HG03571 (cell line): Measurements from ENCODE around the gene PHF23.

ENCODE experiments used
- ATAC-seq: cut with Tn5 transposase; IDR thresholded peaks from one replicate; pipeline ENCODE4 v1.9.1; 2021; ENCODE audit not compliant: unreplicated experiment

The PHF23 gene

DNA sequence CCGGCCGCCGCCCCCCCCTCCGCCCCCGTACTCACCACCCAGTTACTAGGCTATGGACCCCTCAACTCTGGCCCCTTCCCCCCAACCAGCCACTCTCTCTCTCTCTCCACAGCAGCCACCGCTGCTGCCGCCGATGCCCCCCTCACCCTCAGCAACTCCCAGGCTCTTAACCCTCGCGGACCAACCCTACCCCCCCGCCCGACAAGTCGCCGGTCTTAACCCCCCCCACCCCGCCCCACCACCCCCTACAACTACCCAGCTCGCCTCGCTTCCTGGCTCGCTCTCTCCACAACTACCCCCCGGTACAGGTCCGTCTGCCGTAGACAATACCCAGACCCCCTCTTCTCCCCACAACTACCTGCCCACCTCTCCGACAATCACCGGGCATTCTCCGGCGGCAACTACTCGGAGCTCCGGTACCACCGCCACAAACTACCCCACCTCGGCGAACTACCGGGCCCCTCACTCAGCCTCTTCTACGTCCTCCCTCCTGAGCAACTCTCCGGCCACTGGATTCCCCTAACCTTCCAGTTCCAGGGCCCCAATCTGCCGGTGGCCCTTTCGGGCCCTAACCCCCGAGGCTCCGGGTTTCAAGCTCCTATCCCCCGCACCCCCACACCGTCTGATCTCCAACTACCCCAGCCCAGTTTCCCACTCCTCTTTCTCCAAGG, 702 bp downstream of the PHF23 start:
- ATAC-seq, result no peak

DNA sequence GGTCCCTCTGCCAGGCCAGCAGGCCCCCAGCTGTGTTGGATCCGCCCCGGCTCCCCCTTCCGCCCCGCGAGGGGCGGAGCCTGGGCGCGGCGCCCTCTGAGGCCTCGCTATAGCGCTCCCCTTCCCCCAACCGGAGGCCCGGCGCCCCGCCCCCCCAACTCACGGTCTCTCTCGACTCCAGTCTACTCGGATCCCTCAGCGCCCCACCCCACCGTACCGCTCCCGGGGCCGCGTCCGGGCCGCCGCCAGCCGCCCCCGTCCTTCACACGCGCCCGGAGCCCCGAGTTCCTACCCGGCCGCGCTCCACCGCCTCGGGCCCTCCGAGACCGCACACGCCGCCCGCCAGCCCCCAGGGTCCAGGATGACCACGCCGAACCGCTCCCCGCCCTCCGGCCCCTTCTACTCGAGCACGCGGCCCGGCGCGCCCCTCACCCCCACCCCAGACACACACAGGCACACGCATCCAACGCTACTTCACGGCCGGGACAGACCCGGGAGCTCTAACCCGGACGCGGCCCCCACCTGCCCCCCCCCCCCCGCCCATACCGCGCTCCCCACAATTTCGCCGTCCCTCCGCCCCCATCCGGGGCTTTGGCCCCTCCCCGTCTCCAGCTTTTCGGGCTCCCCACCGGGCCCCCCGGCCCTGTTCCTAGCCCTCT, 1.4 kb downstream of the PHF23 start:
- ATAC-seq, result no peak

DNA sequence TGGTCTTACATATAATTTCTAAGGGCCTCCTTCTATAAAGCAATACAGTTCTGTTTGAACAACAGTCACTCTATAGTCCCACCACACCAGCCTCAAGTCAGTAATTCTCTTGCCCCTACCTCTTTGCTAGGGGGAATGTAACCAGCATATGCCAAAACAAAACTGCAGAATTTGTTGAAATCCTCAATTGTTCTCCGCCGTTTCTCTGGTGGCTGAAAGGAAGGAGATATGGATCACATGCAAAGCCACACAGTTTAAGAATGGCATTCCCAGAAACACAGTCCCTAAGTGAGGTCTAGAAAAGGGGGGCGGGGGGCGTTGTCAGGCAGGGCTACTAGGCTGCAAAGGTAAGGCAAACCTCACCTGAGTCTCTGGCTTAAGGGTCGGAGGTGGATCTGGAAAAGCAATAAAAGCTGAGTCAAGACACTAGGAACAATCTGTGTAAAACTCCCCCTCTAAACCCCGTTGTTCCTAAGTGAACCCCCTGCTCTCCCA, 1.9 kb downstream of the PHF23 start:
- no peak for ATAC-seq

DNA sequence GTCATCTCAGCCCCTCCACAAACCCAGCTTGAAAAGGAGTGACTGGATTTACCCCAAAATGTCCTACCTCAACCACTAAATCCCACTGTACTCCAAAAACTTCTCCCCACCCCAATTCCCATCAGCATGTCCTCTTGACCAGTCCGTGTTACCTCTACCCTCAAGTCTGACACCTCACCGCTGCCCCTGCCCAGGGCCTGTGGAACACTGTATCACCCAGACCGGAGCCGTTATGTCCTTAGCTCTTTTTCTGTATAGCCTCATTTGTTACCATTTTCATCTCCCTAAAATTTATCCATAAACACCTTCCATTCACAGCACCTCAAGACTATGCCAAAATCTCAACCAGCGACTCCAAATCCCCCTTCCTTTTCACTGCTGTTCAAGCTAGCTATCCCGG, 2.4 kb downstream of the PHF23 start:
- ATAC-seq, result no peak

DNA sequence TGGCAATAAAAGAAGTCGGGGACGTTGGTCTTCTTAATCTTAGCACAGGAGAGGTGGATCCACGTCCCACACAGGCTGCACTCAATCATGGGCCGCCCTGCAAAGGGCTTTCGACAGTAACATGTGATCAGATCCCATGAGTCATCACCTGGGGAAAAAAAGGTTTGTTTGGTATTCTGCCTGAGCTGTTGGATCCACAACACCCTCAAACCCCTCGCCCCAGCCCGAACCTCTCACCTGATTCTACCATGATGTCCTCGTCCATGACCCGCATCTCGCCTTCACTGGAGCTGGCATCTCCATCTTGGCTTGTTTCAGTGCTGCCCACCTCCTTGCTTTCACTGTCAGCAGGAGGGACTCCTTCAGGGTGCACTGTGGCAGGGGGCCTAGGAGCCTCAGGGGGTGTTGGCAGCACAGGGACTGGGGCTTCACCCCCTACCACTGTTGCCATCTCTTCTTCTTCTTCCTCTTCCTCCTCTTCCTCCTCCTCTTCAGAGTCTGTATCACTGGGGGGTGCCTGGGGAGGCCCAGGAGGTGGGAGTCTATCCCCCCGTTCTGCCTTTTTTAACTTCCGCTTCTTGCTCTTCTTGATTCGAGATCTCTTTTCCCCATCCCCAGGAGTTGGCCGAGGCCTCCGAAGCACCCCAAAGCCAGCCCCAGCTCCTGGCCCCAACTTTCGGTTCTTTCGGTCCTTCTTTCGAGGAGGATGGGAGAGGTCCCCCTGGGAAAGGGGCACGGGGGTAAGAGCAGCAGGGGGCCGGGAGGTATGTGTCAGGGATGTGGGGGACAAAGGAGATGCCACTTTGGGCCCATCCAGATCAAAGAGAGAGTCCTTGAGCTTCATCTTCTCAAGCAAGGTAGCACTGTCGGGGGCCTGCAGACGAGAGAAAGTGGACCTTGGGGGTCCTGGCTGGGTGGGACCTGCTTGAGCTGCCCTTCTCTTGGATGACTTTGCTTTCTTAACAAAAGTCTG, 3.3 kb downstream of the PHF23 start:
- ATAC-seq, result no peak

DNA sequence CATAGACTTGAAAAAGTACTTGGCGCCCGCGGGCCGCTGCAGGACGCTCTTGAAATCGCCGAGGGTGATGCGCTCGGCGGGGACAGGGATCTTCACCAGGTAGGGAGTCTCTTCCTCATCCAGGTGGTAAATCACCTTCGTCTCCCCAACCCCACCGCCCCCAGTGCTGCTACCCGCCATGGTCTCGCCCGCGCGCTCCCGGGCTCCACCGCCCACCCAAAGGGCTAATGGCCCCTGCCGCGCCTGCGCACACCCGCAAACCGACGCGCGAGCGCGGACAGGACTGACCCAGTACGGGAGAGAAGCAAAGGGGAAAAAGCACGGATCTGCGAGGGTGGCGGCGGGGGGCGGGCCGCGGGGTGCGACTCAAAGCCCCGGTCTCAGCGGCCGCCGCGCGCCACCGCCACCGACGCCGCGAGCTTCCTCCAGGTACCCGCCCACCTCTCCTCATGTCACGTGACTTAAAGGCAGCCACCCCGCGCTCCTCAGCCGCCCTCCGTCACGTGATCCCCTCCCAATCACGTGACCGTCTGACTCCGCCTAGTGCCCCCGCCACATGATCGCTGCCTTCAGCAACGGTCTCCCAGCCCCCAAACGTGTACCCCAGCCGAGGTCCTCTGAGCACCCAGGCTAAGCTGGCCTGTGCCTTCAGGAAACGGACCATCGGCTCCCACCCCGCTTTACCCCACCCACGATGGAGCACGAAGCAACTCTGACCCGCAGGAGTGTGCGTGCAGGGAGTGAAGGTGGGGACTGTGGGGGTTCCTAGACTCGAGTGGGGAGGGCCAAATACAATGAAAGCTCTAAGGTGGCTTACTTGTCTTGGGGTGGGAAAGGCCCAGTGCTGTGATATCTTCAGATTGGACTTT, 4.9 kb downstream of the PHF23 start, which contains the start of gene DVL2:
Gene DVL2, minus strand, starts transcription at position 435 of the 869 bp plus-strand sequence. Its CDS starts 255 bp downstream, at position 180.
- peak; percentile 43 for ATAC-seq

DNA sequence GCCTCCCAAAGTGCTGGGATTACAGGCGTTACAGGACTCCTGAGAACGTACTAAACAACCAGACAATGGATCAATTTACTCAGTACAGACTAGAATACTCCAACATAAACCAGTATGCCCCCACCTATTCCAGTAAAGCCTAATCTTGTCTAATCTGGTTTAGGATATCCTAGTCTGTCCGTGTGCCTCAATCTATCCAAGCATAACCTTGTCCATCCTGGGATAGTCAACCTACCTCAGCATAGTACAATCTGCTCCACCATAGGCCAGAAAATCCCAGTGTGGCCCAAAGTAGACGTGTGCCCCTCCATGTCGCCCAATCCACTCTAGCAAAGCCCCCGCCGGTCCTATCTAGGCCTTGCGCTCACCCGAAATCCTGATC, 5.6 kb downstream of the PHF23 start:
- ATAC-seq, result no peak

DNA sequence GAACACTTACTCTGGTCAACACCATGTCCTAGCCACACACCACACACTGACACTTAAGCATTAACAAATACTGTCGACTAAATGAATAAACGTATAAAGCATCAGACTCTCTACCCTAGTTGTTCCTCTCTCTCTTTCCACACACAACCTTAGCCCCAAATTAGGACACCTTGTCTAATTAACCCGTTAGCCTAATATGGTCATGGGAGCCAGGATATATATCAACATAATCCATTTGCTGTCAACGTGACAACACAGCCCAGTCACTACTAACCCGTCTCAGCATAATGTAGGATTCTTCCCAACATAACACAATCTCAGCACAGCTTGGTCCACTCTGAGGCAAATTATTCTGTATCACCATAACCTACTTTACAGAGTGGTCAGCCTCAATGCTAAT, 7.1 kb downstream of the PHF23 start:
- no peak for ATAC-seq

DNA sequence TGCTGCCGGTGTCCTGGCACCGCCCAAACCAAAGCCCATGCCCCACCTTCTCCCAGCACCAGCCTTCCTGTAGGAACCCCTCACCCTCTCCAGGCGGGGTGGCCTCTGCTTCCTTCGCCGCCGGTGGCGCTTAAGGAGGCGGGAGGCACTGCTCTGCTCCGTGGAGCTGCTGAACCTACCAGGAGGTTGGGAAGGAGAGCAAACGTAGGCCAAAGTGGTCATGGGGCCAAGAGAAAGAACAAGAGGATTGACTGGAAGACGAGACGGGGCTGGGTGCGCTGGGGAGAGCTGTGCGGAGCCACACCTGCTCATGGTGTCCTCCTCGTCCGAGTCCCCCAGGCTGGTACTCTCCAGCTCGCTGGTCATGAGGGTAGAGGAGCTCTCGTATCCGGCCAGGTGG, 9.8 kb downstream of the PHF23 start:
- no peak for ATAC-seq

DNA sequence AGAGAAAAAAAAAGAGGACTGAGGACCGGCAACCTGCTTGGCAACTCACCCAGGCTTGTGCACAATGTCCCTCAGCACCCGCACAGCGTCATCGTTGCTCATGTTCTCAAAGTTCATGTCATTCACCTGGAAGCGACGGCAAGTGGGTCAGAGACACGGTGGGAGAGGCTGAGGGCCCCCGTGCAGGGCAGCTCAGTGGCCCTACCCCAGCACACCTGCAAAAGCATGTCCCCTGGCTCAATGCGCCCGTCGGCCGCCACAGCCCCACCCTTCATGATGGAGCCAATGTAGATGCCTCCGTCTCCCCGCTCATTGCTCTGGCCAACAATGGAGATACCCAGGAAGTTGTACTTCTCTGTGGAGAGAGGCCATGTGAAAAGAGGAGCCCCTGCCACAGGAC, 10.3 kb downstream of the PHF23 start:
- ATAC-seq, result no peak

DNA sequence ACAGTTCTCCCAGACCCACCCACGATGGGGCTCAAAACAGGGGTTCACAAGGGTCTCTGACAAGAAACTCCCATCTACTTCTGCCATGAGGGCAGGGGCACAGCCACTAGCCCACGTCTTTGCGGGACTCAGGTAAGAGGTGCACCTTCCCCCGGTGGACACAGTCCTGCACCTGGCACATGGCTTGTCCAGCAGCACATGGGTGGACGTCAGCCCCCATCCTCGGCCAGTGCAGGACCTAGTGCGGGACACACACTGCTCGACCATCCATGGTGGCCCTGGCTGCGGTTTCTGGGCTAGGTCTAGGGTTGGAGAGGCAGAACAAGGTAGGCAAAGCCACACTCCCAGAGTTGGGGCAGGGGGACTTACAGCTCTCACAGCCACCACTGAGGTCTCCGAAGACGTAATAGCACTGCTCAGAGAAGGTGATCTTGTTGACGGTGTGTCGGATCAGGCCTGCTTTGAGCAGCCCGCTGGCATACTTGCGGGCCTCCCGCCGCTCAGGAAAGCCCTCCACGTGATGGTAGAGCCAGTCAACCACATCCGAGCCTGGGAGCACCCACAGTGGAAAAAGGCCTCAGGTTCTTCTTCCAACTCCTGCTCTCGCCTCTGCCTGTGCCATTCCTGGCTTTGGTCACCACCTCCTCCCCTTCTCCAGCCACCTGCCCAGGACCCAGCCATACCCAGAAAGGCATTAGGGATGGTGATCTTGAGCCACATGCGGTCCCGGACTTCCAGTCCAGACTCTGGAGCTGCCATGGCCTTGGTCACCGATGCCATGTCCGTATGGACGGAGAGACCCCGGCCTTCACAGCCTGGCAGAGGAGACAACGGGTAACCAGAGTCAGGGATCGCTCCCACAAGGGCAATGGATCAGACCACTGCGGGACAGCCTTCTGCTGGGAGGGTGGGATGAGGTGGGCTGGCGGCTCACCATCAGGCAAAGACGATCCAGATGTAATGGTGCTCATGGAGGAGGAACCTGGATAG, 12.2 kb downstream of the PHF23 start:
- no peak for ATAC-seq

DNA sequence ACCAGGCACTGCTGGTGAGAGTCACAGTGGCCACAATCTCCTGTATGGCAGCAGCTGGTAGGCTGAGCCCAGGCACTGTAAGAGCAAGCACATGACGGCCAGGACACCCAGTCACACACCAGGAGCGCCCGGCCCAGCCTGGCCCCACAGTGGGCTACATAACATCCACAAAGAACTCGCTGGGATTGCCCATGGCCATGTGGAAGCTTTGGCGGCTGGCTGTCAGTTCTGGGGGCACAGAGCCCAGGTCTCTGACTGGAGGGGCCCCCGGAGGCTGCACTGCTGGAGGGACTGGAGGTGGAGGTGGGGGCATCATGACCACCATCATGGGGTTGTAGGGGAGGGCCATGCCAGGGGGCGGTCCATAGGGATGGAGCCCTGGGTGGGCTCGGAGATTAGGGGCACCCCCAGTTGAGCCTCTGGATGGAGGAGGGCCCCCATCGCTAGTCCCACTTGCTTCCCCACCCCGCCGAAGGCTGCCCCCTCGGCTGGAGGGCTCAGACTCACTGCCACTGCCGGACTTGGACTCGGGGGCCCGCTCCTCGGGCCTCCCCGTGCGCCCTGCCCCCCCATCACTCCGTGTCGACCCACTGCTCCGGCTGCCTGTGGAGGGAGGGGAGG, 13.4 kb downstream of the PHF23 start:
- ATAC-seq, result no peak

DNA sequence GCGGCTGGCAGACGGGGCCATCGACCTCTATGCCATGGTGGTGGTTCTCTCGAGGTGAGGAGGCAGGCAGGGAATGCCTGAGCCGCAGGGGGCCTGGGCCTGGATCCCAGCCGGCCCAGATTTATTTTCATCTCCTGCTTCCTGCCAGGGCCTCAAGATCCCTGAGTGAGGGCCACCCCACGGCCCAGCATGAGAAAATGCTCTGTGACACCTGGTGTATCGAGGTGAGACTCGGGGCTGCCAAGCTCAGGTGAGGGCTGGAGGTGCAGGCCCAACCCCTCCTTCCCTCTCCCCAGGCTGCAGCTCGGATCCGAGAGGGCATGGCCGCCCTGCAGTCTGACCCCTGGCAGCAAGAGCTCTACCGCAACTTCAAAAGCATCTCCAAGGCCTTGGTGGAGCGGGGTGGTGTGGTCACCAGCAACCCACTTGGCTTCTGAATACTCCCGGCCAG, 14.6 kb downstream of the PHF23 start:
- ATAC-seq, result no peak

DNA sequence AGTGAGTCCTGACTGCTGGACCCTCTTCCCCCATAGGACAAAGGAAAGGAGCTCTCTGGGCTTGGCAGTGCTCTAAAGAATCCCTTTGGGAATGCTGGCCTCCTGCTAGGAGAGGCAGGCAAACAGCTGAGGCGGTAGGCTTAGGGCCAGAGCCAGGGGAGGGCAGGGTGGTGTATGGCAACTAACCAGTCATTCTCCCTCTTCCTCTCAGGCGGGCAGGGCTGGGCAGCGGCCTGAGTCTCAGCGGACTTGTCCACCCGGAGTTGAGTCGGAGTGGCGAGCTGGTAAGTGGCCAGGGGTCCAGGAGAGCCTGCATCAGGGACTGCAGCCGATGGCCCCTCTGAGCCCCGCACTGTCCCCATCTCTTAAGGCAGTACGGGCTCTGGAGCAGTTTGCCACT, 15.1 kb downstream of the PHF23 start:
- no peak for ATAC-seq

DNA sequence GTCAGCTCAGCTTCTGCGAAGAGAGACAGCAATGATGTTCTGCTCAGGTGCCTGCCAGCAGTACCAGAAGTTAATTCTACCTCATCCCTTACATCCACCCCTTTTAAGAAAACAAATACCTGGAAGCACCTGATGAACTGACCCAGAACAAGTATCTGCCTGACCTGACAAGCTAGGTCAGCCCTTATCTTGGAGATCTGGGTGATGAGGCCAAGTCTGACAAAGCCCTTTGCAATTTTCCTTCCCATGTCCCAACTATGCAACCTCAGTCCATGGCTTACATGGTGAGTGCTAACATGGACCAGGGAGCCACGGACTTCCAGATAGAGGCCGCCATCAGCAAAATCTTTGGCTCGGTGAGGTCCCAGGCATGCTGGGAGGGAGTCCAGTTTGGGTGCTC, 15.9 kb downstream of the PHF23 start:
- ATAC-seq, result no peak

DNA sequence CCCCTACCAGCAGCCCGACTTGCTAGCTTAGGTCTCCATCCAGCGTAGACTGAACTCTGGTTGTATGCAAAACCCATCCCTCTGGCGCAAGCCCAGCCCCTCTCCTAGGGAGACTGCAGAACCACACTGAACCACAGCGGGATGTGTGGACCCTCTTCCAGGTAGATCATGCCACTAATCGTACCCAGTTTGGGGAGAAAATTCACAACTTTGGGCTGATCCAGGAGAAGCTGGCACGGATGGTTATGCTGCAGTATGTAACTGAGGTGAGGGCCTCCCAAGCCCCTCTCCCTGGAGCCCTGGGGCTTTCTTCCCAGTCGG, 16.3 kb downstream of the PHF23 start:
- no peak for ATAC-seq

DNA sequence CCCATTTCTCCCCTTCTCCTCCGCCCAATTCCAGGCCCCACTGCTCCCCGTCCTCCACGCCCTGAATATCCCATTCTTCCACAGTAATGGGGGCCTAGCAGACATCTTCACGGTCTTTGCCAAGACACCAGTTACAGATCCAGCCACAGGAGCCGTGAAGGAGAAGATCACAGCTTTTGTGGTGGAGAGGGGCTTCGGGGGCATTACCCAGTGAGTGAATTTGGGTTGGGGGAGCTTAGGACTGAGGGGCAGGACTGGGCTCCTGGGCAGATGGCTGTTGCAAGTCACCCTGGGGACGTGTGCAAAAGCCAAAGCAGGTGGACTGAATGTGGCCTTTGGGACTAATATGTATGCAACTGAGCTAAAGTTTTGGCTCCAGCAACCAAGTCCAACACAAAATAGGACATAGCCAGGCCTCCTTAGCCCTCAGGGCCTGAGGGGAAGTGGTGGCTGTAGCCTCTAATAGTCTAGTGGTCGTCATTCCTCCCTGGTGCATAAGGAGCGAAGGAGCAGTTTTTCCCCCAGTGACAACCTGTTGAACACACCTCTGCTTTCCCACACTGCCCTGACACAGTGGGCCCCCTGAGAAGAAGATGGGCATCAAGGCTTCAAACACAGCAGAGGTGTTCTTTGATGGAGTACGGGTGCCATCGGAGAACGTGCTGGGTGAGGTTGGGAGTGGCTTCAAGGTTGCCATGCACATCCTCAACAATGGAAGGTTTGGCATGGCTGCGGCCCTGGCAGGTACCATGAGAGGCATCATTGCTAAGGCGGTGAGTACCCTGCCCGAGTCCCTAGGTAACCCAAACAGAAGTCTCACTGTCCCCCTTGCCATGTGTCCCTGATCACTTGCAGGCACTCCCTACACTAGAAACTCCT, 16.9 kb downstream of the PHF23 start:
- no peak for ATAC-seq
